Ishikawa (cell line): ENCODE data around the gene AGPAT4.

Experiments
- CEBPB ChIP-seq: IDR thresholded peaks from 2 replicates; pipeline ENCODE4 v1.6.1; 2012
- CREB1 ChIP-seq: IDR thresholded peaks from 2 replicates; pipeline ENCODE4 v1.6.1; 2012; ENCODE audit warnings: low read depth
- EGR1 ChIP-seq: IDR thresholded peaks from 2 replicates; pipeline ENCODE4 v1.6.1; 2012
- EP300 ChIP-seq: IDR thresholded peaks from 2 replicates; pipeline ENCODE4 v1.6.1; 2012; ENCODE audit warnings: borderline replicate concordance
- FOXM1 ChIP-seq: IDR thresholded peaks from 2 replicates; pipeline ENCODE4 v1.6.1; 2012; ENCODE audit warnings: low read depth, borderline replicate concordance
- MAX ChIP-seq: IDR thresholded peaks from 2 replicates; pipeline ENCODE4 v1.6.1; 2012
- RAD21 ChIP-seq: IDR thresholded peaks from 2 replicates; pipeline ENCODE4 v1.6.1; 2012; ENCODE audit warnings: low read depth
- TAF1 ChIP-seq: IDR thresholded peaks from 2 replicates; pipeline ENCODE4 v1.6.1; 2012; ENCODE audit warnings: low read depth, mild to moderate bottlenecking
- TCF12 ChIP-seq: IDR thresholded peaks from 2 replicates; pipeline ENCODE4 v1.6.1; 2012; ENCODE audit warnings: low read depth
- YY1 ChIP-seq: IDR thresholded peaks from 2 replicates; pipeline ENCODE4 v1.6.1; 2012; ENCODE audit warnings: low read depth
- ZBTB7A ChIP-seq: IDR thresholded peaks from 2 replicates; pipeline ENCODE4 v1.6.1; 2012; ENCODE audit warnings: low read depth

- no peak for TF ChIP-seq YY1
- TF ChIP-seq CREB1: no peak
- TF ChIP-seq CEBPB: no peak
- no peak for TF ChIP-seq EGR1
- no peak for TF ChIP-seq EP300
- no peak for TF ChIP-seq FOXM1
- TF ChIP-seq ZBTB7A: no peak
- TF ChIP-seq MAX: no peak
- no peak for TF ChIP-seq TCF12
- TF ChIP-seq TAF1: no peak
- TF ChIP-seq RAD21: no peak
These were observed 29.9 kb upstream of the AGPAT4 start for GRCh38 chr6:161303628-161304340.
